GM12878 (cell line): Measurements from ENCODE around the gene FLOT1. TPM values are rescaled to one million over a fixed set of nuclear protein-coding genes. Genes with fewer than 3 reads are reported as not detected.

Source experiments
- ASH2L ChIP-seq: fragments of 300-600, 200-600 bp; sonication (generic); IDR thresholded peaks from 2 replicates; pipeline ENCODE4 v1.6.1; 2017; ENCODE audit warnings: low read depth, mild to moderate bottlenecking, borderline replicate concordance
- E2F8 ChIP-seq: fragments of 450-650 bp; IDR thresholded peaks from 2 replicates; pipeline ENCODE4 v1.6.1; 2018; ENCODE audit warnings: mild to moderate bottlenecking, low read depth, moderate library complexity; ENCODE audit not compliant: partially characterized antibody
- HCFC1 ChIP-seq: fragments of 150-350 bp; IDR thresholded peaks from 2 replicates; pipeline ENCODE4 v1.6.1; 2014; ENCODE audit warnings: low read length
- MLLT1 ChIP-seq: fragments of 450-650 bp; IDR thresholded peaks from 2 replicates; pipeline ENCODE4 v1.6.1; 2016; ENCODE audit warnings: mild to moderate bottlenecking
- NKRF ChIP-seq: fragments of 450-650 bp; conservative IDR thresholded peaks from 2 replicates; pipeline ENCODE4 v1.6.1; 2017; ENCODE audit warnings: mild to moderate bottlenecking, moderate library complexity
- PAX8 ChIP-seq: fragments of 450-650 bp; IDR thresholded peaks from 2 replicates; pipeline ENCODE4 v1.6.1; 2017; ENCODE audit warnings: mild to moderate bottlenecking, moderate library complexity
- SMAD1 ChIP-seq: fragments of 450-650 bp; IDR thresholded peaks from 2 replicates; pipeline ENCODE4 v1.6.1; 2018; ENCODE audit warnings: mild to moderate bottlenecking, low read depth; ENCODE audit not compliant: partially characterized antibody
- ZBTB40 ChIP-seq: fragments of 450-650 bp; IDR thresholded peaks from 2 replicates; pipeline ENCODE4 v1.6.1; 2016; ENCODE audit warnings: mild to moderate bottlenecking, moderate library complexity, borderline replicate concordance
- ZNF592 ChIP-seq: fragments of 450-650 bp; IDR thresholded peaks from 2 replicates; pipeline ENCODE4 v1.6.1; 2017; ENCODE audit warnings: mild to moderate bottlenecking, moderate library complexity
- ZSCAN29 ChIP-seq: fragments of 450-650 bp; IDR thresholded peaks from 2 replicates; pipeline ENCODE4 v1.6.1; 2017; ENCODE audit warnings: mild to moderate bottlenecking, moderate library complexity
- polyA plus RNA-seq, 11 experiments: library from polyadenylated mRNA; depleted of rRNA in 4 of 11; unstranded in 6 of 11; stranded (reverse) in 5 of 11; fragments of >200 nt; fragmentation: Nextera tagmentation in 4 of 11; fragmentation: Illumina TruSeq in 1 of 11; extraction: Ambion mirVana in 4 of 11; extraction: Trizol in 1 of 11; gene quantifications; 1 replicate in 1 of 11; 2 replicates in 10 of 11; pipeline versions ENCODE4 v1.2.1 to v1.2.3, GENCODE V29; 2011 to 2016; ENCODE audit warnings: inconsistent platforms in 2 of 11, missing spikeins in 2 of 11, low read depth in 1 of 11
- total RNA-seq, 4 experiments: library from RNA; depleted of rRNA in 3 of 4; stranded (reverse); fragments of >200 nt in 3 of 4; fragmentation: Illumina TruSeq in 1 of 4; extraction: Trizol in 1 of 4; gene quantifications; 2 replicates each; pipeline versions ENCODE4 v1.2.1 to v1.2.3, GENCODE V29; 2013 to 2021

The FLOT1 gene
- total and polyA plus RNA-seq, 10 of the 15 experiments (the other 5 are each of a cell fraction or from before 2014, with no cell fraction given), result 12.3 to 153 (median 112) TPM

GRCh38 chr6:30735668-30736314, 6.7 kb downstream of the FLOT1 start (continued):
- TF ChIP-seq ZBTB40, result no peak
- TF ChIP-seq ZSCAN29, result no peak
- no peak for TF ChIP-seq ASH2L
- no peak for TF ChIP-seq PAX8
- TF ChIP-seq E2F8, result no peak
- TF ChIP-seq MLLT1, result no peak
- TF ChIP-seq NKRF, result no peak
- no peak for TF ChIP-seq ZNF592
- TF ChIP-seq SMAD1, result no peak
- TF ChIP-seq HCFC1, result no peak
